Measurements from ENCODE around the gene USP25.

The USP25 gene

DNA sequence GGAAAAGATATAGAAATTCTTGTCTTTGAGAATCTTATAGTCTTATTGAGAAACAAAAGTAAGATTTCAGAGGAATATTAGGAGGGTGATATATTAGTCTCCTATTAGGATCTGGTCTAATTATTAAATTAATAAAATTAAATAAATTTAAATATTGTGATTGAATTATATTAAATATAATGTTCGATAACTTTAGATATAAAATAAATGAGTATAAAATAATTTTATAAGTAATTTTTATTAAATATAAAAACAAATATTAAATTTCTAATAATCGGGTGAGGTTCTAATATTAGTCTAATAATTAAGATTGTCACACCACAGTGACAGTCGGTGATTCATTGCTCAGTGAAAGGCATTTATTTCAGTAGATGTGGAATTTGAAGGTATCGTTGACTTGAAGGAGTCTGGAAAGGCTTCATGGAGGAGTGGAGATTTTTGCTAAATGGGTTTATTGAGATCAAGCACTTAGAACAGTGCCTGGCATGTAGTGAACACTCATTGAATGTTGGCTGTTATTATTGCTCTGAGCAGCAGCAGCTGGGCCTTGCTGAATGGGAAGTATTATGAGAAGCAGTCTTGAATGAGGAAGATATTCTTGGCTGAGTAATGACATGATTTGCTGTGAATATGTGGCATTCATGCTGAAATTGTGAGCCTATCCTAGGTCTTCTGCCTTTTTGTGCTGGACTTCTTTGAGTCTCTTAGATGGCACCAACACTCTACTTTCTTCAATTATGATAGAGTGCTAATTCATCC lies 74.6 kb downstream of the USP25 start:
- no peak overlapping the region for H3K4me3 ChIP-seq (ENCODE audit: low read depth, low read length)
- no peaks in the 10 kb centered on the region for H3K27me3 ChIP-seq (ENCODE audit: insufficient read depth, low read depth, severe bottlenecking)

DNA sequence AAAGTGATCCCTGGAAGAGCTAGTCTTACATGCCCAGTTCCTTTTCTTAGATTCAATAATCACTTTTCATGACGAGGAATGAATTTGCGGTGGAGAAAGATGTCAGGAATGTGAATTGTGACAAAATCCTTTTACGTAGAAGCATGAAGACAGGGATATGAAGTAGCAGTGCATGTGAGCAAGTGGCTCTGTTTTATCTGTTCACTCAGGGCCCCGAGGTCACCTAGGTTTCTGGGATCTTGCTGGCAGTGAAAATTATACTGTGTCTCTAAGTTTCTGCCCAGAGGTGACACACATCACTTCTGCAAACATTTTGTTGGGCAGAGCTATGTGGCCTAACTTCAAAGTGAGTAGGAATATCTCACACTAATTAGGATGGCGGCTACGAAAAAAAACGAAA lies 79.3 kb downstream of the USP25 start:
- TF ChIP-seq, protein P1, sequence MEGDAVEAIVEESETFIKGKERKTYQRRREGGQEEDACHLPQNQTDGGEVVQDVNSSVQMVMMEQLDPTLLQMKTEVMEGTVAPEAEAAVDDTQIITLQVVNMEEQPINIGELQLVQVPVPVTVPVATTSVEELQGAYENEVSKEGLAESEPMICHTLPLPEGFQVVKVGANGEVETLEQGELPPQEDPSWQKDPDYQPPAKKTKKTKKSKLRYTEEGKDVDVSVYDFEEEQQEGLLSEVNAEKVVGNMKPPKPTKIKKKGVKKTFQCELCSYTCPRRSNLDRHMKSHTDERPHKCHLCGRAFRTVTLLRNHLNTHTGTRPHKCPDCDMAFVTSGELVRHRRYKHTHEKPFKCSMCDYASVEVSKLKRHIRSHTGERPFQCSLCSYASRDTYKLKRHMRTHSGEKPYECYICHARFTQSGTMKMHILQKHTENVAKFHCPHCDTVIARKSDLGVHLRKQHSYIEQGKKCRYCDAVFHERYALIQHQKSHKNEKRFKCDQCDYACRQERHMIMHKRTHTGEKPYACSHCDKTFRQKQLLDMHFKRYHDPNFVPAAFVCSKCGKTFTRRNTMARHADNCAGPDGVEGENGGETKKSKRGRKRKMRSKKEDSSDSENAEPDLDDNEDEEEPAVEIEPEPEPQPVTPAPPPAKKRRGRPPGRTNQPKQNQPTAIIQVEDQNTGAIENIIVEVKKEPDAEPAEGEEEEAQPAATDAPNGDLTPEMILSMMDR (IDR thresholded peaks at IDR 0.05; ENCODE audit: low read depth, low read length): no peak

More for the DNA sequence above, 74.6 kb downstream of the USP25 start:
- no peak overlapping the region for H3K27ac ChIP-seq
- TF ChIP-seq, protein P1 (IDR thresholded peaks at IDR 0.05; ENCODE audit: low read depth, low read length): no peak
- H3K9me3 ChIP-seq (ENCODE audit: severe bottlenecking): no peaks in the 10 kb centered on the region
- H3K36me3 ChIP-seq: no peaks in the 10 kb centered on the region
- no peak for DNase-seq

DNA sequence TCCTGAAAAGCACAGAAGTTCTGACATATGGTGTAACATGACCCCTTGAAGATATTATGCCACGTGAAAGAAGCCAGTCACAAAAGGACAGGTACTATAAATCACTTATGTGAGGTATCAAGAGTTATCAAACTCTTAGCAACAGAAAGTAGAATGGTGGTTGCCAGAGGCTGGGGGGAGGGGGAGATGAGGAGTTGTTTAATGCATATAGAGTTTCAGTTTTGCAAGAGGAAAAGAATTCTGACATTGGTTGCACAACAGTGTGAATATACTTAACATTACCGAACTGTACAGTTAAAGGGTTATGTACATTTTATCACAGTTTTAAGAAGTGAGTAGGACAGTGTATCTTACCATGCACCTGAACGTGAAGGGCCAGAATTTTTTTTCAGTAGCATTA lies 80.0 kb downstream of the USP25 start:
- no peaks in the 10 kb centered on the region for H3K27me3 ChIP-seq (ENCODE audit: insufficient read depth, low read depth, severe bottlenecking)
- no peak overlapping the region for H3K27ac ChIP-seq
- TF ChIP-seq, protein P1 (IDR thresholded peaks at IDR 0.05; ENCODE audit: low read depth, low read length): no peak
- no peaks in the 10 kb centered on the region for H3K36me3 ChIP-seq
- H3K4me3 ChIP-seq (ENCODE audit: low read depth, low read length): no peak overlapping the region
- DNase-seq: no peak
- H3K9me3 ChIP-seq (ENCODE audit: severe bottlenecking): no peaks in the 10 kb centered on the region

More for the DNA sequence above, 79.3 kb downstream of the USP25 start:
- DNase-seq: no peak
- no peak overlapping the region for H3K4me3 ChIP-seq (ENCODE audit: low read depth, low read length)
- H3K36me3 ChIP-seq: no peaks in the 10 kb centered on the region
- H3K27ac ChIP-seq: no peak overlapping the region
- no peaks in the 10 kb centered on the region for H3K27me3 ChIP-seq (ENCODE audit: insufficient read depth, low read depth, severe bottlenecking)
- H3K9me3 ChIP-seq (ENCODE audit: severe bottlenecking): no peaks in the 10 kb centered on the region

DNA sequence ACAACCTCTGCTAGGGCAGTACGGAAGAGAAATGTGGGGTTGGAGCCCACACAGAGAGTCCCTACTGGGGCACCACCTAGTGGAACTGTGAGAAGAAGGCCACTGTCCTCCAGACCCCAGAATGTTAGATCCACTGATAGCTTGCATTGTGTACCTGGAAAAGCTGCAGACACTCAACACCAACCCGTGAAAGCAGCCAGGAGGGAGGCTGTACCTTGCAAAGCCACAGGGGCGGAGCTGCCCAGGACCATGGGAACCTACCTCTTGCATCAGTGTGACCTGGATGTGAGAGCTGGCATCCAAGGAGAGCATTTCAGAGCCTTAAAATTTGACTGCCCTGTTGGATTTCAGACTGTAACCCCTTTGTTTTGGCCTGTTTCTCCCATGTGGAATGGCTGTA lies 85.5 kb downstream of the USP25 start:
- Histone ChIP-seq H3K36me3 (0 out of 2 replicates have a peak, but pooled peaks cover 6% of the 10 kb centered on the region), H3K27me3 (ENCODE audit: insufficient read depth, low read depth, severe bottlenecking) (no peaks in the 10 kb centered on the region), H3K9me3 (ENCODE audit: severe bottlenecking) (no peaks in the 10 kb centered on the region), H3K4me3 (ENCODE audit: low read depth, low read length) (no peak overlapping the region), H3K27ac (no peak overlapping the region)
- TF ChIP-seq, protein P1 (IDR thresholded peaks at IDR 0.05; ENCODE audit: low read depth, low read length): no peak
- no peak for DNase-seq

DNA sequence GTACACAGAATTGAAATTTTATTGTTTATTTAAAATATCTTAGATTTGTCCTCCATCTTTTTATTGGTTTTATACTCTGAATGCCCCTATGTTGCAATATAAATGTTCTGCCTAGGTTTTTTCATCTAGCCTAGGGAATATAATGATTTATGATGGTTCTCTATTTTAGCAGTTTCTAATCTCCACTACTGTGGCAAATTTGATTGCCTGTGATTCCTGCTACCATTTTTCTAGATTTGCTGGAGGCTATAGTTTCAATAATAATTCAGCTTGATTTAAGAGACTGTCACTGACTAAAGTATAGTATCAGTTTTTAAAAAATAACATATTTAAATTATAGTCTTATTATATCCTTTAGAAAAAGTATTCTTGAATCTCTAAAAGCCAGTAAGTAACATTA lies 90.5 kb downstream of the USP25 start:
- no peak for DNase-seq

More for the DNA sequence above, 90.5 kb downstream of the USP25 start:
- Histone ChIP-seq H3K27ac (no peak overlapping the region), H3K4me3 (ENCODE audit: low read depth, low read length) (no peak overlapping the region), H3K36me3 (0 out of 2 replicates have a peak, but pooled peaks cover 6% of the 10 kb centered on the region), H3K27me3 (ENCODE audit: insufficient read depth, low read depth, severe bottlenecking) (no peaks in the 10 kb centered on the region), H3K9me3 (ENCODE audit: severe bottlenecking) (no peaks in the 10 kb centered on the region)
- TF ChIP-seq, protein P1 (IDR thresholded peaks at IDR 0.05; ENCODE audit: low read depth, low read length): no peak

All from WERI-Rb-1 (cell line).